Loucy (cell line): Measurements from ENCODE around the gene NAALADL1.

Source experiments
- H2AFZ ChIP-seq: fragments of 200-600 bp; sonication (generic); 2 replicates; pipeline ENCODE4 v1.6.0; 2016; ENCODE audit warnings: antibody characterized with exemption, mild to moderate bottlenecking, low read length, moderate library complexity
- H3F3A ChIP-seq: fragments of 200-600 bp; 2 replicates; pipeline ENCODE4 v1.6.0; 2016; ENCODE audit warnings: antibody characterized with exemption, low read depth, mild to moderate bottlenecking
- H3K27me3 ChIP-seq: fragments of 200-600 bp; sonication (generic); 2 replicates; pipeline ENCODE4 v1.6.1; 2014; ENCODE audit warnings: low read length, mild to moderate bottlenecking; ENCODE audit not compliant: insufficient read depth, poor library complexity, severe bottlenecking
- H3K36me3 ChIP-seq: fragments of 200-600 bp; sonication (generic); 2 replicates; pipeline ENCODE4 v1.6.1; 2016; ENCODE audit warnings: low read length; ENCODE audit not compliant: insufficient read depth
- H3K4me1 ChIP-seq: fragments of 200-600 bp; sonication (generic); 2 replicates; pipeline ENCODE4 v1.5.1; 2014; ENCODE audit warnings: low read length, mild to moderate bottlenecking; ENCODE audit not compliant: insufficient read depth, poor library complexity, severe bottlenecking
- H3K4me2 ChIP-seq: fragments of 200-600 bp; sonication (generic); 2 replicates; pipeline ENCODE4 v1.6.0; 2014; ENCODE audit warnings: antibody characterized with exemption, low read length, low read depth, mild to moderate bottlenecking; ENCODE audit not compliant: poor library complexity, severe bottlenecking
- H3K4me3 ChIP-seq: fragments of 200-600 bp; sonication (generic); 2 replicates; pipeline ENCODE4 v1.5.1; 2014; ENCODE audit warnings: low read length, mild to moderate bottlenecking, mixed read lengths; ENCODE audit not compliant: poor library complexity, severe bottlenecking
- H3K79me2 ChIP-seq: fragments of 200-600 bp; sonication (generic); 2 replicates; pipeline ENCODE4 v1.6.1; 2014; ENCODE audit warnings: low read length; ENCODE audit not compliant: insufficient read depth
- H3K9ac ChIP-seq: fragments of 200-600 bp; sonication (generic); 2 replicates; pipeline ENCODE4 v1.6.0; 2014; ENCODE audit warnings: mild to moderate bottlenecking, low read depth, low read length, moderate library complexity; ENCODE audit not compliant: poor library complexity, severe bottlenecking
- H3K9me2 ChIP-seq: fragments of 200-600 bp; sonication (generic); replicated peaks from 2 replicates; pipeline ENCODE4 v1.6.1; 2016; ENCODE audit warnings: low read depth, low read length, mixed read lengths
- H3K9me3 ChIP-seq: fragments of 200-600 bp; sonication (generic); 2 replicates; pipeline ENCODE4 v1.6.1; 2014; ENCODE audit warnings: mild to moderate bottlenecking, antibody characterized with exemption, low read length, low read depth; ENCODE audit not compliant: insufficient read depth
- H4K20me1 ChIP-seq: fragments of 200-600 bp; sonication (generic); 2 replicates; pipeline ENCODE4 v1.6.0; 2014; ENCODE audit warnings: antibody characterized with exemption, low read length, mild to moderate bottlenecking; ENCODE audit not compliant: insufficient read depth, poor library complexity, severe bottlenecking
- EZH2phosphoT487 ChIP-seq: fragments of 200-600 bp; IDR thresholded peaks from 2 replicates; pipeline ENCODE4 v1.6.1; 2018; ENCODE audit warnings: antibody characterized with exemption, mild to moderate bottlenecking, moderate library complexity, borderline replicate concordance
- TF ChIP-seq, protein P1 (sequence below): fragments of 200-600 bp; sonication (generic); conservative IDR thresholded peaks from 2 replicates; pipeline ENCODE4 v1.5.1; 2014; ENCODE audit warnings: mild to moderate bottlenecking, antibody characterized with exemption, low read length

Gene NAALADL1

DNA sequence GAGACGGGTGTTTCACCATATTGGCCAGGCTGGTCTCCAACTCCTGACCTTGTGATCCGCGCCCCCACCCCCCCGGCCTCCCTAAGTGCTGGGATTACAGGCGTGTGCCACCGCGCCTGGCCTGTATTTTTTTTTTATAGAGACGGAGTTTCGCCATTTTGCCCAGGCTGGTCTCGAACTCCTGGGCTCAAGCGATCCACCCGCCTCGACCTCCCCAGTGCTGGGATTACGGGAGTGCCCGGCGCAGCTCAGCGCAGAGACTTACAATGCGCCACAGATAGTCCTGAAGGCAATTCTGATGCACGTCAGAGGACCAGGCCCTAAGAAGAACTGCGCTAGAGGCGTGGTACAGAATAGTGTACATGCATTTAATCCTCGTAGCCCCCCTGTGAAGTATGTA, 37.1 kb upstream of the NAALADL1 start:
- Histone ChIP-seq H3K79me2 (peaks cover 32% of the 10 kb centered on the region), H3K4me3 (peak overlapping the region; percentile 96), H4K20me1 (peaks cover 14% of the 10 kb centered on the region), H3F3A (no peaks in the 10 kb centered on the region), H3K4me1 (peaks cover 20% of the 10 kb centered on the region), H3K27me3 (no peaks in the 10 kb centered on the region), H3K9me2 (no peaks in the 10 kb centered on the region), H3K9me3 (no peaks in the 10 kb centered on the region), H3K4me2 (peak overlapping the region; percentile 25), H3K36me3 (no peaks in the 10 kb centered on the region), H2AFZ (peak overlapping the region; percentile 92), H3K9ac (no peak overlapping the region)
- no peak for TF ChIP-seq EZH2phosphoT487
- TF ChIP-seq, protein P1, sequence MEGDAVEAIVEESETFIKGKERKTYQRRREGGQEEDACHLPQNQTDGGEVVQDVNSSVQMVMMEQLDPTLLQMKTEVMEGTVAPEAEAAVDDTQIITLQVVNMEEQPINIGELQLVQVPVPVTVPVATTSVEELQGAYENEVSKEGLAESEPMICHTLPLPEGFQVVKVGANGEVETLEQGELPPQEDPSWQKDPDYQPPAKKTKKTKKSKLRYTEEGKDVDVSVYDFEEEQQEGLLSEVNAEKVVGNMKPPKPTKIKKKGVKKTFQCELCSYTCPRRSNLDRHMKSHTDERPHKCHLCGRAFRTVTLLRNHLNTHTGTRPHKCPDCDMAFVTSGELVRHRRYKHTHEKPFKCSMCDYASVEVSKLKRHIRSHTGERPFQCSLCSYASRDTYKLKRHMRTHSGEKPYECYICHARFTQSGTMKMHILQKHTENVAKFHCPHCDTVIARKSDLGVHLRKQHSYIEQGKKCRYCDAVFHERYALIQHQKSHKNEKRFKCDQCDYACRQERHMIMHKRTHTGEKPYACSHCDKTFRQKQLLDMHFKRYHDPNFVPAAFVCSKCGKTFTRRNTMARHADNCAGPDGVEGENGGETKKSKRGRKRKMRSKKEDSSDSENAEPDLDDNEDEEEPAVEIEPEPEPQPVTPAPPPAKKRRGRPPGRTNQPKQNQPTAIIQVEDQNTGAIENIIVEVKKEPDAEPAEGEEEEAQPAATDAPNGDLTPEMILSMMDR = no peak

DNA sequence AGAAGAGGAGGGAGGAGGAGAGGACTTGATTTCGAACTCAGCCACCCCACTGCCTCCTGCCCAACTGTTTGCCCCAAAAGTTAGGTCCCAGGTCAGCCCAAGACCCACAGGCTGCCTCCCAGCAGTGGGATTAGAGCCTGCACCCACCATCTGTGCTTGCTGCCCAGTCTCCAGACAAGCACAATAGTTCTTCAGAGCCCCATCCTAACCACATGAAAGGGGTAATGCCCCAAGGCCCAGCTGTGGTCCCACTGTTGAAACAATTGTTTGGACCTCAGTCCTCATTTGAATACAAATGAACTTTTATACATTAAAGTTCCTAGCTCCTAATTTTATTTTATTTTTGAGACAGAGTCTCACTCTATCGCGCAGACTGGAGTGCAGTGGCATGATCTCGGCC, 32.3 kb upstream of the NAALADL1 start:
- no peak overlapping the region for H3K4me3 ChIP-seq
- H3F3A ChIP-seq = no peaks in the 10 kb centered on the region
- peaks cover 6% of the 10 kb centered on the region for H3K79me2 ChIP-seq
- no peaks in the 10 kb centered on the region for H3K9me3 ChIP-seq
- H3K36me3 ChIP-seq = peaks cover 3% of the 10 kb centered on the region; the same call in 1 of the 2 replicates
- TF ChIP-seq, protein P1 = no peak
- TF ChIP-seq EZH2phosphoT487 = no peak
- H4K20me1 ChIP-seq = no peaks in the 10 kb centered on the region
- no peaks in the 10 kb centered on the region for H3K27me3 ChIP-seq
- peaks cover 2% of the 10 kb centered on the region for H3K4me1 ChIP-seq
- no peaks in the 10 kb centered on the region for H3K9me2 ChIP-seq
- H3K4me2 ChIP-seq = no peak overlapping the region
- H3K9ac ChIP-seq = no peak overlapping the region
- no peak overlapping the region for H2AFZ ChIP-seq

DNA sequence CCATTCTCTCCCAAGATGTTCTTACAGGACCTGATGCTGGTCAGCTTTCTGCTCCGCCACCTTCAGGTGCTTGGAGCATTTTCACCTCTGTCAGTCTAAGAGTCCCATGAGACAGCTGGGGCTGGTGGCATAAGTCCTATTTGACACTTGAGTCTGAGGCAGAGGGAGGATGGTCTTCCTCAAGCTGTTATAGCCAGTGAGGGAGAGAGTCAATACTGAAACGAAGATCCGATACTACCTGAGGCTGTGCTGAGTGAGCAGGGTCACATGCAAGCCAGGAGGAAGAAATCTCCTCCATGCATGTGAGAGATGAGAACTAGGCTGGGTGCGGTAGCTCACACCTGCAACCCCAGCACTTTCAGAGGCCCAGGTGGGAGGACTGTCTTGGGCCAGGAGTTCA, 31.3 kb upstream of the NAALADL1 start:
- TF ChIP-seq EZH2phosphoT487 = no peak
- TF ChIP-seq, protein P1 = no peak
- no peaks in the 10 kb centered on the region for H3K9me3 ChIP-seq
- H3K9ac ChIP-seq = no peak overlapping the region
- H3F3A ChIP-seq = no peaks in the 10 kb centered on the region
- no peaks in the 10 kb centered on the region for H4K20me1 ChIP-seq
- peaks cover 17% of the 10 kb centered on the region for H3K79me2 ChIP-seq
- no peaks in the 10 kb centered on the region for H3K9me2 ChIP-seq
- peaks cover 3% of the 10 kb centered on the region; the same call in 1 of the 2 replicates for H3K36me3 ChIP-seq
- peaks cover 10% of the 10 kb centered on the region for H3K4me1 ChIP-seq
- H3K4me2 ChIP-seq = no peak overlapping the region
- no peaks in the 10 kb centered on the region for H3K27me3 ChIP-seq
- no peak overlapping the region for H2AFZ ChIP-seq
- no peak overlapping the region for H3K4me3 ChIP-seq
